GM18517 (cell line): ENCODE data around the gene RSPH9.
A peak's percentile ranks its signal among the peaks of the same experiment; 100 is the strongest.
"Not testable (repeated sequence)": the region's sequence is repeated elsewhere in the genome, so short reads cannot be mapped to it uniquely, and the experiment has no call there.

Source experiments
- ATAC-seq: cut with Tn5 transposase; IDR thresholded peaks from one replicate; pipeline ENCODE4 v1.9.1; 2021; ENCODE audit warnings: mild to moderate bottlenecking, moderate library complexity; ENCODE audit not compliant: unreplicated experiment

The RSPH9 gene

DNA sequence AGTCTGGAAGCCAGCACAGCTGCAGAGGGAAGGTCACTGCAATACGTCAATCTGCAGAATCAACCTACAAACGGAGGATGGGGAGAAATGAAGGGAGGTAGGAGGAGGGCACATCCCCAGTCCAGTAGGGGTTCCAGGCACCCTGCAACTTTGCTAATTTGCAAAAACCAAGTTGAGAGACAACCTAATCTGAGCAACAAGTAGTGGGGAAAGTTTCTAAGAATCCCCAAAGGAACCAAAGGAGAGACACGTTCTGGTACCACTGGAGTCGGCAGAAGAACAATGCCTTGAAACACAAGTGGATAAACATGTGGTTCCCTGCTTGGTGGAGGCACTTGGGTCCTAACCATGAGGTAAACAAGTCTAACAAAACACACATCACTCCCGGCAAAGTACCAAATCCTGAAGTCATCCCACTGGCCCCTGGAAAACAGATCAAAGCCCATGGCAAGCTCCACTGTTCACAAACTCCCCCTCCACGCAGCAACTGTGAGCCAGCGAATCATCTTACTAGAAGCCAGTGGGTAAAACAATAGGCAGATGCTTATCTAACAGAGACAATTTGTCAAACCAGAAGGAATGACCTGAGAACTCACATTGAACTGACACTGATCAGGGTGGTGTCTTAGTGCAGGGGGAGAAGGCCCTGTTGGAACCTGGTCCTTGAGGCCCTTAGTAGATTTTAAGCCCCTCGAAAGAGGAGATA, 38.0 kb downstream of the RSPH9 start:
- ATAC-seq = no peak

DNA sequence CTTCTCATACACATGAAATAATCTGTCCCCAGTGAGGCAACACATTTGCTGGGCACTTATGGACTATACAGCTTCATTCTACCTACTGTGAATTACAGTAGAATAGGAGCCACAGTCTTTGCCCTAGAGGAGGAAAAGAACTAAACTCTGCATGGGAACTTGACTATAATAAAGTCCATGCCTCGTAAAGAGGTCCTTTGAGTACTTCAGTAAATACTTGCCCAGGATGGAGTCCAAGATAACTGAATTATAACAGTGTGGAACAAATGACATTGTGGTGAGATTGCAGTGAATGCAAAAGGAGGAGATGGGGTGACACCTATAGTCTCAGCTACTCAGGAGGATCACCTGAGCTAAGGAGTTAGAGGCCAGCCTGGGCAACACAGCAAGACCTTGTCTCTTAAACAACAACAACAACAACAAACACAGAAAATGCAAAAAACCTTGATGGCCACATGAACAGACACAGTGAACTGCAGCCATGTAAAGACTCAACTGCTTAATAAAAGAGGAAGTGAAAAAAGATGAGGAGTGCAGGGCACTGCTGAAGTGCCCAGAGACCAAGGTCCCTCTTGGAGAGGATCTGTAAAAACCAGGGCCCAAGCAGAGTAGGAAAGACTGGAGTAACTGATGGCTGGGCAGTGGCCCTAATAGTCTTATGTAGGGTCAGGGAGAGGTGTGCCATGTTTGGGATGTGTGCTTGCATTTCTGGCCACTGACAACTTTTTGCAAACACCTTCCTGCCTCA, 39.0 kb downstream of the RSPH9 start:
- ATAC-seq = peak; percentile 51

DNA sequence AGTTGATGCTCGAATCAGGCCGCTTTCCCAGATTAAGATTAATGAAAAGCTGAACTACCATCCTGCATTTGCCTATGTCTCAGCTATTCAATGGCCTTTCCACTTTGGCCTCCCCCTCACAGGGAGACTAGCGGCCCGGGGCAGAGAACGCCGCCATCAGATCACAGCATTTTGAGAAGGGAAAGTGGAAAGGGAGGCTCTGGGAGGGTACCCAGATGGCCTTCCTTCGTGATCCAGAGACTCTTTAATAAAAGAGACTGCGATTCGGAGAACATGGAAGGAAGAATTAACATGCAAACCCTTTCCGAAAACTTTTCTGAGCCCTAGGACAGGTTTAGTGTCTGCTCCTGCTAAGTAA, 42.2 kb downstream of the RSPH9 start:
- ATAC-seq = no peak

DNA sequence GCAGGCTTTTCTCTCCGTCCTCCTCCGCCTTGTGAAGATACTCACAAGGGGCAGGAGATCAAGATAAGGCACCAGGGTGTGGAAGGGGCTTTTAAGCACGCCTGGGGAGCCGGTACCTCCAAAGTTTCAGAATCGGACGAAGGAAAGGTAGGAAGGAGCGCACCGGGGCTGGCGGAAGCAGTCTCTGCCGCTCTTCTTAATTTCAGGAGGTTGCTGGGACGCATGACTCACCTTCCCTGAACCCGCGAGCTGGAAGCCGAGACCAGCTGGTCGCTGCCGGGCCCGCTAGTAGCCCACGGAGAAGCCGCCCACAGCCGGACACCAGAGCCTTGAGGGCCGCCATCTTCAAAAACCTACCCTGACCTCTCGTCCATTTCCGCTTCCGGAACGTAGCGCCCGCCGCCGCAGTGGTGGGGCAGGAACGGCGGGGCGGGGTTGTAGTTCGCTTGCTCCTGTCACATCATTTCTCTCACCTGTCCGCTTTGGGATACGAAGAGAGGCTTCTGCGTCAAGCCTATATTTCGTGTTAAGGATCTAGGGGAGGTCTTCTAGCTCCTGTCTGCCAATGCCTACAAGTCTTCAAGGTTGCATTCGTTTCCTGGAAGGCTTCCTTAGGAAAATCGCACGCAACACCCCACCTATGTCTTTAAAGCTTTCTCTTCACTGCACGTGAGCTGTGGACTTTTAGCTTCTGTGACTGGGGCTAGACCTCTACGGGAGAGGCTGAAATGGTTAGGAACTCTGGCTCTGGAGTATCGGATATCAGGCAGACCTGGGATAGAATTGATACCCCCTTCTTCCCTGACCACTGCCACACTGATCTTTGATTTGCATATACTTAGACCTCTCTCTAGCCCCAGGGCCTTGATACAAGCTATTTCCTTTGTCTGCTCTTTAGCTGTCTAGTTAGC, 42.9 kb downstream of the RSPH9 start, which contains the start of gene MRPS18A:
Gene MRPS18A, minus strand, starts transcription at position 355 of the 911 bp plus-strand sequence. Its CDS starts 12 bp downstream, at position 343.
- peak; percentile 78 for ATAC-seq

DNA sequence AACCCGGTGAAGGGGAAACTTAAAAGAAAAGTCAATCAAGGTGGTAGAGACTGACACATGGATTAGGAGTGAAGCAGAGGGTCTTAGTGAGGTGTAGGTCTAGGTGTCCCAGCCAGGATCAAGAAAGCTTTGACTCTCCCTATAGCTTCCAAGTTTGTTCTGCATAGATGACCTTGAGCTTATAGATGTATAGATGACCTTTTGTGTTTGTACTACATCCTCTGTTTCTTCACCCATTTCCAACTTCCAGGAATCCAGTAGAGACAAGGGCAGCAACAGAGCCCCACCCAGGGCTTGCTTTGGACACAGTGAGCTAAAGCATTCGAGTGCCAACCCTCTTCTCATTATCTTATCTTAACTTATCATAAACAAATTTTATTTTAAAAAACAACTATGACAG, 44.6 kb downstream of the RSPH9 start:
- ATAC-seq = no peak

DNA sequence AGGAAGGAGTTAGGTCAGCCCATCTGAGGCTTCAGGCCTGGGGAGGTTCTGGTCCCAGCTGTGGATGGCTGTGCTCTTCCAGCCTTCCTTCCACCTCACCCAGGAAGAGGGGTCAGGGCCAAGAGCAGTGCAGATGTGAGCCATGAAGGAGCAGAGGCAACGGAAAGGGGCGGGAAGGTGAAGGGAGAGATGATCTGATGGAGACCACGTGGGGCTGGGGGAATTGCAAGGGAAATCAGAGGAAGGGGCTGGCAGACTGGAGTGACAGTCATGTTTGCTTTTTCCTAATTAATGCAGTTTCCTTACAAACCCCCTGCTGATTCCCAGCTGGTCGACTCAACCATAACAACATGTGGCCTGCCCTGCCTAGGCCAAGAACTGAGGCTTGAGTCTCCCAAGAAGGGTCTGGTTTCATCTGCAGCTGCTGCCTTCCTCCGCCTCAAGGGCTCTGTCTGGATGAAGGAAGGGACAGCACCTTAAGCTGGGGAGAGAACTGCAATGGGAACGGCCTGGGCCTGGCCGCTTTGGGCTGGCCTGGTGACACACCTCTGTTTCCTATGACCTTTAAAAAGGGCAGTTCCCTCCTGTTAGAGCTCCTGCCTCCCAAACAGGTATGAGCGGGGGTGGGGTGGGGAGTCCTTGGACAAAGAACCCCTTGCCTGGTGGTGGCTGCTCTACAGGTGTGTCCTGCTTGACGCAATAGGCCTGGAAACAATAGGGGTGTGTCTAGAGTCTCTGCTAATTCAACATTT, 50.6 kb downstream of the RSPH9 start:
- no peak for ATAC-seq

DNA sequence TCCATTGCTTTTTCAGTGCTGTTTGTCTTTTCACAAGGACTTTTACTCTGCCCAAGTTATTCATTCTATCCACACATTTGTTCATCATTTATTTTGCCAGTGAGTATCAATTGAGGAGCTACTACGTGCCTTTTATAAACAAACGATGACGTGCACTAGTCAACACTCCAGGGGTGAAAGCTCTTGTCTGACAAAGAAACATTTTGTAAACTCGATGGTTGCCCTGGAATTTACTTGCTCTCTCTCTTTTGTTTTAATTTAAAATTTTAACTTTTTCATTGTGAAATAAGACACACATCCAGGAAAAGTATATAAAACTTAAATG, 51.1 kb downstream of the RSPH9 start:
- ATAC-seq = no peak

DNA sequence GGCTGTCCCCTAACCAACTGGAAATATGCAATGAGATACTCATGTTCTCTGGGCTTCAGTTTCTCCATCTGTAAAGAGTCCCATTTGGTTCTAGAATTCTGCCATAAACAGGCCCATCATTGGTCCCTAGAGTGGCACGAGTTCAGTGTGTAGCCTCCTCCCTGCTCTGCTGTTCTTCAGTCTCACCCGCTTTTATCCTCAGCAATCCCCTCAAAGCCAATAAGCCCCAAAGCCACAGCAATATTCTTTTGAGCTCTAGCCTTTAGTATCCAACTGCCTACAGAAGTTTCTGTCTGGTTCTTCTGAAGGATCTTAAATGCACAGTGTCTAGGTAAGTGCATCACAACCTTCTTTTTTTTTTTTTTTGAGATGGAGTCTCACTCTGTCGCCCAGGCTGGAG, 52.6 kb downstream of the RSPH9 start:
- ATAC-seq = no peak

DNA sequence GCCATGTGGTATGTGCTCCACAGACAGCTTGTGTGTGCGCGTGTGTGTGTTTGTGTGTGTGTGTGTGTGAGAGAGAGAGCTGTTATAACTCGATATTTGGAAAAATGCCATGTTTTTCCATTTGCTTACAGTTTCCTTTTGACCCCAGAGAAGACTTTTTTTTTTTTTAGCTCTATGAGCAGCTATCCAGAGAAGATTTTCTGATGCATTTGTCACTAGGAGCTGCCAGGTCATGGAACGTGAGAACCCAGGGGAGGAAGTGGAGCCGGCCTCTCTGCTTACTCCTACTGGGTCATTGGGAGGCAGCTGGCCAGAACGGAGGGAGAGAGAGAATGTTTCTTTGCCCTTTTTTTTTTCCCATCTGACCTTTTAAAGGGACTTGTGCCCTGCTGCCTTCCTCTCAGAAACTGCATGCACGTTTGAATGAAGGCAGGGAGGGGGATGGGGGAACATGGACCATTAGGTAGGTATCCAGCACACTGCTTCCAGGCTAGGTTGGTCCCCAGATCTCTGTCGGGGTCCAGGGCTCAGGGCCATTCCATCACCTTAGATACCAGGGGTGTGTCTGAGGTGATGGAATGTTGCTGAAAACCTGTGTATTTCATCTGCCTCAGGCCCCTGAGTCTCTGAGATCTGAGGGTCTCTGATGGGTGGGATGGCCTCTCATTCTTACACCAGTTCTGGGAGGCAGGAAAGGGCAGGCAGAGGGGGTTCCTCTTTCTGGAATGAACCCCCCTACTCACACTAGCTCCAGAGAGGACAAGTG, 53.9 kb downstream of the RSPH9 start:
- no peak for ATAC-seq

DNA sequence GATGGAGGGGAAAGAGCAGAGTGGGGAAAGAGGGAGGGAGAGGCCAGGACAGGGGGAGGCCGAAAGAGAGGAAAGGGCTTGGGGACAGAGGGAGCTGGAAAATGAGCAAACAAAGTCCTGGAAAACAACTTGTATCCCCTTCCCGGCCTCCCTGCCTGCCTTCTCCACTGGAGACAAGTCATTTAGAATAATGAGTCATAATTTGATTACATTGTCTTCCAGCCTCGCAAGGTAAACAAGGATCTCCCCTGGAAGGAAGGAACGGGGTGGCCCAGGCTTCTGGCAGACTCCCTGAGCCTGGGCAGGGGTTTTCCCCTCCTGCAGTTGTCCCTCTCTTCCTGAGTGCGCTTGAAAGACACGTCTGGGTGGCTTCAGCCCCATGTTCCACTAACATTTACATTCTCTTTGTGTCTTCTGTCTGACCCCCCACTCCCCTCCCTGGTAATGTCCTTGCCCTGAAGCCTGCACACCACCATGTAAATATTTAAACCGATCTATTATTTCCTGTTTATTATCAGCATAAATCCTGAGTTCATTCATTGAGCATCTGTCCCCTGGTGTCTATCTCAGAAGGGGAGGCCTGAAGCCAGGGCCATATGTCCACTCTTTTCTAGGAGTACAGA, 54.8 kb downstream of the RSPH9 start:
- no peak for ATAC-seq

DNA sequence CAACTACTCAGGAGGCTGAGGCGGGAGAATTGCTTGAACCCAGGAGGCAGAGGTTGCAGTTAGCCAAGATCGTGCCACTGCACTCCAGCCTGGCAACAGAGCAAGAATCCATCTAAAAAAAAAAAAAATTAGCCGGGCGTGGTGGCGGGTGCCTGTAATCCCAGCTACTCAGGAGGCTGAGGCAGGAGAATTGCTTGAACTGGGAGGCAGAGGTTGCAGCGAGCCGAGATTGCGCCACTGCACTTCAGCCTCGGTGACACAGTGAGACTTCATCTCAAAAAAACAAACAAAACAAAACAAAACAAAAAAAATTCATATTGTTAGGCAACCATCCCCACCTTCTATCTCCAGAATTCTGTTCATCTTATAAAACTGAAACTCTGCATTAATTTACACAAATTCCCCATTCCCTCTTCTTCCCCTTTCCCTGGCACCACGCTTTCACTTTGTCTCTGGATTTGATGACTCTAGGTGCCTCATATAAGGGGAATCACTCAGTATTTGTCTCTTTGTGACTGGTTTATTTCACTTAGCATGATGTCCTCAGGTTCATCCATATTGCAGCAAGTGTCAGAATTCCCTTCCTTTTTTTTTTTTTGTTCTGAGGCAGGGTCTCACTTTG, 56.2 kb downstream of the RSPH9 start:
- not testable (repeated sequence) for ATAC-seq

DNA sequence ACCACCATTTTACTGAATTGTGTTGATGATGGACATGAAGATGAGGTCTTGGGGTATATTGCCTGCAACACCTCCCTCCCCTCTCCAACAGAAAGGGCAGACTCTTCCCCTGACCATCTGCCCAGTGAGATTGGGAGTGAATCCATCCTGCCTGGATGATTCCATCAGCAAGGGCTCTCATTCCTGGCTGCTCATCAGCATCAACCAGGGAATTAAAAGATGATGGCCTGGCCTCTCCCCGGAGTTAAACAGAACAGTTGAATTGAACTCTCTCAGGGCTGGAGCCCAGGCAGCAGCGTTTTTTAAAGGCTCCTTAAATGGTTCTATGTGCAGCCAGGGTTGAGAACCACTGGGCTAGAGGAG, 57.3 kb downstream of the RSPH9 start:
- no peak for ATAC-seq

DNA sequence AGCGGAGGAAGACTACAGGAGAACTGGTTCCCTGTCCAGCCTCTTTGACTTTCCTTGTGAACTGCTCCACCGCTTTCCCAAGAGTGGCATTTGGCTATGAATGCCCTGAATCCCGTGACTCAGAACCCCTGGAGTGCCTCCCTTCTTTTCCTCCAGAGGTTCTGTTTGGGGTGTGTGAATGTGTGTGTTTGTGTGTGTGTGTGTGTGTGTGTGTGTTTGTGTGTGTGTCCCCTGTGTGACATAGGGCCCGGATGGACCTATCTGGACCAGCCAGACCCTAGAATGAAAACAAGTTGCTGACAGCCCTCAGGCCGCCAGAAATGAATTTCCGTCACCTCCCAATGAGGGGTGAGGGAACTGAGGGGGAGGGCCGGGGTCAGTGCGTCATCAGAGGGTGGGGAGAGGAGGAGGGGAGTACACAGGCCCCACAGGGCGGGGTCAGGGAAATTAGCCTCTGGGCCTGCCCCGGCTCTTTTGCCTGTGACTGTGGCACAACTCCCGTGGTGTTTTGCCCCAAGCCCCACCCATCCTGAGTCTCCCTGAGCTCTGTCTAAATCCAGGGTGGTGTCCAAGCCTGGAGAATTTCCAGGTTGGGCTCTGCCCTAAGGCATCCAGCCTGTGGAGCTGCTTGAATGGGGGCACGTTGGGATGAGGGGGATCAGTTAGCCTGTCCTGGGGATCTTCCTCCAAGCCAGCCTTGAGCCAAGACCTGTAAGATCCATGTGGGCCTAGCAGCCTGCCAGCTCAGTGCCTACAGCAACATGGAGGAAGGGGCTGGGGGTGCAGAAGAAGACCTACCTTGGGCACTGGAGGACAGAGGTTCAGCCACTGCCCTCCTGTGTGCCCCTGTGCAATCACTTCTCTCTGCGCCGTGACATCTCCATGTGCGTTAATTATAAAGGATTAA, 58.0 kb downstream of the RSPH9 start:
- no peak for ATAC-seq

DNA sequence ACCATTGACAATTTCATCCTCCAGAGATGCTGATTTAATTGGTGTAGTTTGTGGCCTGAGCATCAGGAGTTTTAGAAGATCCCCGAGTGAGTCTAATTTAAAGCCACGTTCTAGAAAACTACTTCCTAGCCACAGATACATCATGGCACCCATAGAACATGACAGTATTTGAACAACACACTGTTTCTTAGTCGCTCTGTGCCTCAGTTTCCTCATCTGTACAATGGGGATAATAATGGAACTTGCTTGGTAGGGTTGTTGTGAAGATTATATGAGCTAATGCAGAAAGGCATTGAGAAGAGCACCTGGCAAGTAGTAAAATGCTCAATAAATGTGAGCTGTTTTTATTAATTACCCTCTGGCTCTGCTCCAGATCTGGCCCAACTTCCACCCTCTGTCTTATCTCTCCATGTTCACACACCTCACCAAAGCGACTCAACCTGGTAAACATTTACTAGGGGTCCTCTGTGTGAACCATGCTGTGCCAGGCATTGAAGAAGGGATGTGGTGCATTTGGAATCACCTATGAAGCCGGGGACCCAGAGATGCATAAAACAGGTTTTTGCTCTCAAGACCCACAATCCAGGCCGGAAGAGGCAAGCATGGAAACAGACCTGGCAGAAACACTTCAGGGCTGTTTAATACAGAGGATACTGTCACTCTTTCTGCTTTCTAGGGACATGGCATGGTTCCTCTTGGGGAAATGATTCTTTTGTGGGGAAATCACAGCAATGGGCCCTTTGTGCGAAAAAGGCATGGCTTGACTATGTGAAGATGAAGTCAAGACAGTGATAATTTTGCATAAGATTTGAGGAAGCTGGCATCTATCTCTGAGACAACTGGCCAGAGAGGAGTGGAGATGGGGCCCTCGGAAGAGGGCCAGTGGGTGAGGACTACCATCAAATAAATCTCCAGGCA, 58.9 kb downstream of the RSPH9 start:
- ATAC-seq = no peak

DNA sequence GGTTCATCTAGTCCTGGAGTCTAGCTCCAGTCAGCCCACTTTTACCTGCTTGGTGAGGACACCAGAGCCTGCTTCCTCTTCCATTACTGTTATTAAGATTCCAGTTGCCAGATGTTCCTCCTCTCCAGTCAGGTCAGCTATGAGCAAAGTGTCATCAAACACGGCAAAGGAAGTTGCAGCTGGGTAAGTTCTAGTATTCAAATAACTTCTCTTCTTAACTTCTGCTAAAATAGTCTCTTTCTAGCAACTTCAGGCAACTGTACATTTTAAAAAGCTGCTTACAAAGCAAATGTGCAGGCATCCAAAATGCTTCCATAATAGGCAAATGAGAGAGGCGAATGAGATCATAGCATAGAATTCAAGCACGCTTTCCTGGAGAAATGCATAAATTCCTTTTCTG, 61.2 kb downstream of the RSPH9 start:
- ATAC-seq = no peak

DNA sequence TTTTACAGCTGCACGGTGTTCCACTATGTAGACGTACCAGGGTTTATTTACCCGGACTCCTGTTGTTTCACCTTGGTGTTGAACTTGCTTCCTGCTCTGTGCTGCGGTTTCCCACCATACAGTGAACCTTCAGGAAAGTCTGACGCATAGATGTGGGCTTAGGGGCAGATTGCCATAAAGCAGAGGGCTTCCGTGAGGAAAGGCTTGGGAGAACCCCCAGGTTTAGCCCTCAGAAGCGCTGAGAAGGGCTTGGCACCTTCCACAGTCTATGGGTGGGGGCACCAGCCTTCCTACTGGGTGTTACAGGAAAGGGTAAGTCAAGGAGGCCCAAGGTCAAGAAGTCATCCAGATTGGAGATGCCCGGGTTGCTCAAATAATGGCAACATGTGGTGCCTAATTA, 62.0 kb downstream of the RSPH9 start:
- no peak for ATAC-seq

DNA sequence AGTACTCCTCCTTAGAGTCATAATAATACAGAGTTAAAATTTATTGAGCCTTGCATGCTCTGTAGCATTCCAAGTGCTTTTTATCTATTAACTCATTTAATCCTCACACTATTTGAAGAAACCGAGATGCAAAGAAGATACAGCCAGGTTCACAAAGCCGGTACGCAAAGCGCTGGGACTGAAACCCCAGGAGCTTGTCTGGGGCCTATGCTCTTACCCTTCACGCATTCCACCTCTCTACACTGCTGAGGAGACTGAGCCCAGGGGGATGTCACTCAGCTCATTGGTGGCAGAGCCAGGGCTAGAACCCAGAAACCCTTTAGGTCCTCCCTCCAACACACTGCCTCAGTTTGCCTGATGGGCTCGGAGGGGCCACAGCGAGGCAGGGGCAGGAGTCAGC, 62.4 kb downstream of the RSPH9 start:
- ATAC-seq = no peak
